SK-N-MC (cell line): ENCODE measurements around the gene HIBADH.

Source experiments
- EZH2 ChIP-seq: fragments of 200-600 bp; sonication (generic); IDR thresholded peaks from one replicate; pipeline ENCODE4 v1.6.1; 2017; ENCODE audit warnings: antibody characterized with exemption
- FOXP2 ChIP-seq: optimal IDR thresholded peaks from 2 replicates; pipeline ENCODE3; 2011; ENCODE audit warnings: mild to moderate bottlenecking, moderate library complexity; ENCODE audit not compliant: insufficient read depth; ENCODE audit errors: extremely low read length, control extremely low read depth
- POLR2AphosphoS5 ChIP-seq: IDR thresholded peaks from 2 replicates; pipeline ENCODE4 v1.6.1; 2012; ENCODE audit warnings: mild to moderate bottlenecking, low read depth, low read length, borderline replicate concordance

DNA sequence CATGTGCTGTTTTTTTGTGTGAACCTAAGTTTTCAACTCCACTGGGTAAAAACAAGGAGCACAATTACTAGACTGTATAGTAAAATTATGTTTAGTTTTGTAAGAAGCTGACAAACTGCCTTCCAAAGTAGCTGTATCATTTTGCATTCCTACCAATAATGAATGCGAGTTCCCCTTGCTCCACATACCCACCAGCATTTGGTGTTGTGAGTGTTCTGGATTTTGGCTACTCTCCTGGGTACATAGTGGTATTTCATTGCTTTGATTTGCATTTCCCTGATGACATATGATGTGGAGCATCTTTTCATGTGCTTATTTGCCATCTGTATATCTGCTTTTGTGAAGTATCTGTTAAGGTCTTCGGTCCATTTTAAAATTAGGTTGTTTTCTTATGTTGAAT, 178.2 kb downstream of the HIBADH start:
- TF ChIP-seq EZH2 (no peak), POLR2AphosphoS5 (no peak), FOXP2 (no peak)
